Endothelial cell of umbilical vein (primary cell): ENCODE measurements around the gene ATXN7L1.

Experiments used
- EZH2 ChIP-seq: IDR thresholded peaks from 2 replicates; pipeline ENCODE4 v1.6.1; 2012; ENCODE audit warnings: borderline replicate concordance, low read depth, mild to moderate bottlenecking, moderate library complexity, low read length, inconsistent platforms; ENCODE audit not compliant: severe bottlenecking
- FOS ChIP-seq: IDR thresholded peaks from 2 replicates; pipeline ENCODE4 v1.6.1; 2011; ENCODE audit warnings: mild to moderate bottlenecking, low read length, moderate library complexity, borderline replicate concordance; ENCODE audit not compliant: insufficient read depth
- JUN ChIP-seq: IDR thresholded peaks from 2 replicates; pipeline ENCODE4 v1.6.1; 2011; ENCODE audit warnings: borderline replicate concordance, low read depth; ENCODE audit not compliant: insufficient read length, insufficient read depth
- MYC ChIP-seq: IDR thresholded peaks from one replicate; pipeline ENCODE4 v1.6.1; 2011; ENCODE audit warnings: mild to moderate bottlenecking, low read depth, low read length
- POLR2A ChIP-seq: IDR thresholded peaks from 2 replicates; pipeline ENCODE4 v1.6.1; 2012; ENCODE audit warnings: low read depth, mild to moderate bottlenecking, control low read depth, low read length
- POLR2AphosphoS5 ChIP-seq: IDR thresholded peaks from 2 replicates; pipeline ENCODE4 v1.6.1; 2012; ENCODE audit warnings: low read depth, mild to moderate bottlenecking, control low read depth, low read length, moderate library complexity; ENCODE audit not compliant: insufficient read depth
- TF ChIP-seq, protein P1 (sequence below), 2 donors: IDR thresholded peaks; 1 replicate in 1 of 2; 2 replicates in 1 of 2; pipeline ENCODE4 v1.5.1; 2011; ENCODE audit warnings: low read length in 2 of 2, mild to moderate bottlenecking in 2 of 2, moderate library complexity in 2 of 2, control low read depth in 1 of 2, inconsistent platforms in 1 of 2, low read depth in 1 of 2; ENCODE audit not compliant: insufficient read depth in 1 of 2; ENCODE audit errors: extremely low read depth in 1 of 2
- TF ChIP-seq, protein P2 (sequence below): IDR thresholded peaks from 2 replicates; pipeline ENCODE4 v1.6.1; 2011; ENCODE audit not compliant: insufficient read depth, insufficient read length

DNA sequence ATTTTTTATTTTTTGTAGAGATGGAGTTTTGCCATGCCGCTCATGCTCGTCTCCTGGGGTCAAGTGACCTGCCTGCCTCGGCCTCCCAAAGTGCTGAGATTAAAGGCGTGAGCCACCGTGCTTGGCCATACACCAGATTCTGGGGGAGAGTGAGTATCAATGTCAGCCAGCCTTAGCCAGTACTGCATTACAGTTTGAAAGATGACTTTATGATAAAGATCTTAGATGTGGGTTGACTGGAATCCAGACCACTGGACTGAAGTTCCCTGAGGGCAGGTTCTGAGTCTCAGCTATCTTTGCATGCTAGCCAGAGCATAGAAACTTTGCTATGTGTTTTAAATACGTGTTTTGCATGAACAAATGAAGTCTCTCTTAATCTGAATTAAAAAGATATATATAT is 177.9 kb downstream of the ATXN7L1 start:
- TF ChIP-seq, protein P1, sequence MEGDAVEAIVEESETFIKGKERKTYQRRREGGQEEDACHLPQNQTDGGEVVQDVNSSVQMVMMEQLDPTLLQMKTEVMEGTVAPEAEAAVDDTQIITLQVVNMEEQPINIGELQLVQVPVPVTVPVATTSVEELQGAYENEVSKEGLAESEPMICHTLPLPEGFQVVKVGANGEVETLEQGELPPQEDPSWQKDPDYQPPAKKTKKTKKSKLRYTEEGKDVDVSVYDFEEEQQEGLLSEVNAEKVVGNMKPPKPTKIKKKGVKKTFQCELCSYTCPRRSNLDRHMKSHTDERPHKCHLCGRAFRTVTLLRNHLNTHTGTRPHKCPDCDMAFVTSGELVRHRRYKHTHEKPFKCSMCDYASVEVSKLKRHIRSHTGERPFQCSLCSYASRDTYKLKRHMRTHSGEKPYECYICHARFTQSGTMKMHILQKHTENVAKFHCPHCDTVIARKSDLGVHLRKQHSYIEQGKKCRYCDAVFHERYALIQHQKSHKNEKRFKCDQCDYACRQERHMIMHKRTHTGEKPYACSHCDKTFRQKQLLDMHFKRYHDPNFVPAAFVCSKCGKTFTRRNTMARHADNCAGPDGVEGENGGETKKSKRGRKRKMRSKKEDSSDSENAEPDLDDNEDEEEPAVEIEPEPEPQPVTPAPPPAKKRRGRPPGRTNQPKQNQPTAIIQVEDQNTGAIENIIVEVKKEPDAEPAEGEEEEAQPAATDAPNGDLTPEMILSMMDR (IDR thresholded peaks at IDR 0.05; ENCODE audit: extremely low read depth in 1 of 2, insufficient read depth in 1 of 2, low read depth in 1 of 2, low read length in 2 of 2), result no peak
- TF ChIP-seq POLR2A (no peak), JUN (no peak), EZH2 (no peak), MYC (no peak), POLR2AphosphoS5 (no peak), FOS (no peak)
- TF ChIP-seq, protein P2, sequence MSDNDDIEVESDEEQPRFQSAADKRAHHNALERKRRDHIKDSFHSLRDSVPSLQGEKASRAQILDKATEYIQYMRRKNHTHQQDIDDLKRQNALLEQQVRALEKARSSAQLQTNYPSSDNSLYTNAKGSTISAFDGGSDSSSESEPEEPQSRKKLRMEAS, result no peak
